H9 (cell line): ENCODE measurements around the gene SLC25A11. TPM values are rescaled to one million over a fixed set of nuclear protein-coding genes. Genes with fewer than 3 reads are reported as not detected.

Experiments
- DNase-seq: peaks from one replicate; pipeline ENCODE4 v3.0.0-alpha.2; 2017
- H2AFZ ChIP-seq: one replicate; pipeline ENCODE4 v1.6.1; 2013; ENCODE audit warnings: mild to moderate bottlenecking, low read length, control low read depth, moderate library complexity
- H2AK5ac ChIP-seq: 2 replicates; pipeline ENCODE4 v1.6.1; 2013; ENCODE audit warnings: low read length, control low read depth, mixed read lengths; ENCODE audit not compliant: insufficient read length
- H2BK120ac ChIP-seq: one replicate; pipeline ENCODE4 v1.6.1; 2013; ENCODE audit warnings: low read depth, mild to moderate bottlenecking, low read length, control low read depth, inconsistent platforms; ENCODE audit not compliant: poor library complexity, severe bottlenecking
- H2BK12ac ChIP-seq: 2 replicates; pipeline ENCODE4 v1.6.1; 2013; ENCODE audit warnings: low read length, control low read depth, mixed read lengths, low read depth; ENCODE audit not compliant: insufficient read length
- H2BK15ac ChIP-seq: 2 replicates; pipeline ENCODE4 v1.6.1; 2013; ENCODE audit warnings: low read depth, low read length, control low read depth
- H2BK20ac ChIP-seq: one replicate; pipeline ENCODE4 v1.6.1; 2013; ENCODE audit warnings: low read depth, mild to moderate bottlenecking, low read length, control low read depth, inconsistent platforms; ENCODE audit not compliant: poor library complexity, severe bottlenecking
- H2BK5ac ChIP-seq: 2 replicates; pipeline ENCODE4 v1.6.1; 2013; ENCODE audit warnings: low read length, control low read depth, mixed read lengths; ENCODE audit not compliant: insufficient read length
- H3K14ac ChIP-seq: 2 replicates; pipeline ENCODE4 v1.6.1; 2013; ENCODE audit warnings: low read length, control low read depth; ENCODE audit not compliant: insufficient read depth
- H3K18ac ChIP-seq: 2 replicates; pipeline ENCODE4 v1.6.1; 2013; ENCODE audit warnings: low read depth, mild to moderate bottlenecking, mixed read lengths, low read length, control low read depth; ENCODE audit not compliant: insufficient read length
- H3K23ac ChIP-seq: 2 replicates; pipeline ENCODE4 v1.6.1; 2013; ENCODE audit warnings: low read length, control low read depth, mixed read lengths, low read depth; ENCODE audit not compliant: insufficient read length
- H3K23me2 ChIP-seq: 2 replicates; pipeline ENCODE4 v1.6.1; 2013; ENCODE audit warnings: low read depth, mild to moderate bottlenecking, mixed read lengths, low read length, control low read depth; ENCODE audit not compliant: insufficient read length, poor library complexity, severe bottlenecking
- H3K27ac ChIP-seq: 2 replicates; pipeline ENCODE4 v1.5.1; 2013; ENCODE audit warnings: low read length, control low read depth, mixed read lengths, low read depth; ENCODE audit not compliant: insufficient read length
- H3K27me3 ChIP-seq: 2 replicates; pipeline ENCODE4 v1.6.1; 2013; ENCODE audit warnings: low read length, control low read depth, inconsistent platforms; ENCODE audit not compliant: insufficient read depth
- H3K4ac ChIP-seq: 2 replicates; pipeline ENCODE4 v1.6.1; 2013; ENCODE audit warnings: low read depth, mild to moderate bottlenecking, control low read depth, inconsistent platforms, low read length, moderate library complexity
- H3K4me1 ChIP-seq: 2 replicates; pipeline ENCODE4 v1.6.1; 2013; ENCODE audit warnings: low read length, control low read depth, inconsistent platforms; ENCODE audit not compliant: insufficient read depth
- H3K4me2 ChIP-seq: 2 replicates; pipeline ENCODE4 v1.6.1; 2013; ENCODE audit warnings: low read length, control low read depth, mixed read lengths; ENCODE audit not compliant: insufficient read length, insufficient read depth
- H3K56ac ChIP-seq: 2 replicates; pipeline ENCODE4 v1.6.1; 2013; ENCODE audit warnings: low read depth, mild to moderate bottlenecking, mixed read lengths, low read length, control low read depth; ENCODE audit not compliant: insufficient read length
- H3K79me1 ChIP-seq: 2 replicates; pipeline ENCODE4 v1.6.1; 2013; ENCODE audit warnings: low read depth, mild to moderate bottlenecking, moderate library complexity, low read length, control low read depth, inconsistent platforms; ENCODE audit not compliant: insufficient read depth, poor library complexity, severe bottlenecking
- H3K79me2 ChIP-seq: 2 replicates; pipeline ENCODE4 v1.6.1; 2013; ENCODE audit warnings: low read length, control low read depth, inconsistent platforms; ENCODE audit not compliant: insufficient read depth
- H3K9ac ChIP-seq: 2 replicates; pipeline ENCODE4 v1.6.1; 2013; ENCODE audit warnings: low read length, control low read depth, mixed read lengths; ENCODE audit not compliant: insufficient read length; ENCODE audit errors: extremely low read depth
- H3K9me3 ChIP-seq: one replicate; pipeline ENCODE4 v1.6.1; 2013; ENCODE audit warnings: low read depth, low read length, inconsistent platforms; ENCODE audit not compliant: control insufficient read depth
- H3T11ph ChIP-seq: one replicate; pipeline ENCODE4 v1.6.1; 2013; ENCODE audit warnings: mild to moderate bottlenecking, low read length, control low read depth, inconsistent platforms
- H4K20me1 ChIP-seq: one replicate; pipeline ENCODE4 v1.6.1; 2013; ENCODE audit not compliant: control insufficient read depth, insufficient read length, insufficient read depth
- H4K5ac ChIP-seq: 2 replicates; pipeline ENCODE4 v1.6.1; 2013; ENCODE audit warnings: low read depth, mild to moderate bottlenecking, mixed read lengths, low read length, control low read depth; ENCODE audit not compliant: insufficient read length
- H4K8ac ChIP-seq: replicated peaks from 2 replicates; pipeline ENCODE4 v1.6.1; 2013; ENCODE audit warnings: low read length, control low read depth, mixed read lengths, low read depth; ENCODE audit not compliant: insufficient read length
- H4K91ac ChIP-seq: 2 replicates; pipeline ENCODE4 v1.6.1; 2013; ENCODE audit warnings: low read depth, mild to moderate bottlenecking, moderate library complexity, mixed read lengths, low read length, control low read depth; ENCODE audit not compliant: insufficient read length
- H3K27ac Mint-ChIP-seq, 3 experiments: 2 replicates in 2 of 3; 3 replicates in 1 of 3; pipeline ENCODE4 v1.8.0; 2020 to 2021; ENCODE audit warnings: mixed read lengths in 3 of 3, mild to moderate bottlenecking in 1 of 3, moderate library complexity in 1 of 3
- H3K27me3 Mint-ChIP-seq: 2 replicates; pipeline ENCODE4 v1.8.0; 2021; ENCODE audit warnings: low read depth, mild to moderate bottlenecking, moderate library complexity, mixed read lengths
- H3K36me3 Mint-ChIP-seq, 3 experiments: 2 replicates in 2 of 3; 3 replicates in 1 of 3; pipeline ENCODE4 v1.8.0; 2020 to 2021; ENCODE audit warnings: low read depth in 3 of 3, mixed read lengths in 3 of 3; ENCODE audit not compliant: insufficient read depth in 1 of 3
- H3K4me1 Mint-ChIP-seq, 2 experiments: 2 replicates each; pipeline ENCODE4 v1.8.0; 2020; ENCODE audit warnings: mixed read lengths in 2 of 2
- H3K4me3 Mint-ChIP-seq, 2 experiments: 2 replicates in 1 of 2; 3 replicates in 1 of 2; pipeline ENCODE4 v1.8.0; 2020 to 2021; ENCODE audit warnings: mild to moderate bottlenecking in 2 of 2, mixed read lengths in 2 of 2, moderate library complexity in 1 of 2
- H3K9me3 Mint-ChIP-seq, 2 experiments: 2 replicates in 1 of 2; 3 replicates in 1 of 2; pipeline ENCODE4 v1.8.0; 2020; ENCODE audit warnings: mild to moderate bottlenecking in 2 of 2, mixed read lengths in 2 of 2, moderate library complexity in 1 of 2
- WGBS: extraction: QIAGEN DNeasy Blood & Tissue Kit; methylation state at CpG from one replicate; pipeline ENCODE4 v1.1.7; 2013; ENCODE audit warnings: missing lambda C conversion rate, low lambda C conversion rate, mixed read lengths; ENCODE audit not compliant: insufficient read length; ENCODE audit errors: extremely low coverage; 5-methylcytosine and 5-hydroxymethylcytosine counted together
- total RNA-seq: library from RNA; stranded (reverse); gene quantifications from 2 replicates; pipeline ENCODE4 v1.2.1, GENCODE V29; 2021
- TF ChIP-seq, protein P1 (sequence below): fragments of 200-600 bp; sonication (generic); conservative IDR thresholded peaks from 3 replicates; pipeline ENCODE4 v1.8.0; 2021; ENCODE audit warnings: antibody characterized with exemption, mild to moderate bottlenecking

Gene SLC25A11
- total RNA-seq, 1 experiment from 2014 or later = 74.9 TPM

DNA sequence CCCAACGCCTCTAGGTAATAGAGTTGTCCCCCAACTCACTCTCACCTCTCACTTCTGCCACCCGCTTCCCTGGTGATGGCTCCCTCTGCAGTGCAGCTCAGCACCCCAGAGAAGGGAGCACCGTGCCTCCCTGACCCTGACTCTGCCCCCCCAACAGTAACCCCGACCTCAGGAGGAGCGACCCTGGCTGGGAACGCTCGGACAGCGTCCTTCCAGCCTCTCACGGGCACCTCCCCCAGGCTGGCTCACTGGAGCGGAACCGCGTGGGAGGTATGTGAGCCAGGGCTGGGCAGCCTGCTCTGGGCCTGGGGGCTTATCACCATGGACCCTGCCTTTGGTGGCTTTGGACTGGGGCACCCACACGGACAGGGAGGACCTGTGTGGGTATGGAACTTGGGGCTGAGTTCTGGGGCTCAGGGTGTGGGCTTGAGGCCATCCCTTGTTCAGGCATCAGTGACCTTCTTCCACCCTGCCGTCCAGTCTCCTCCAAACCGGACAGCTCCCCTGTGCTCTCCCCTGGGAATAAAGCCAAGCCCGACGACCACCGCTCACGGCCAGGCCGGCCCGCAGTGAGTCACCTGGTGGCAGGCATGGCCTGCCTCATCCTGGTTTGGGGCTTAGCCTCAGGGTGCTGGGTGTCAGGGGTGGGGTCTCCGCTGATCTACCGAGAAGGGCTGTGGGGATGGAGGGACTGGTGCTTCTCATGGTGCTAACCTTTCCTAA is 47.2 kb downstream of the SLC25A11 start:
- no peak overlapping the region for H4K5ac ChIP-seq
- H2BK120ac ChIP-seq = no peak overlapping the region
- no peak overlapping the region for H3K9ac ChIP-seq
- no peak overlapping the region for H4K91ac ChIP-seq
- no peaks in the 10 kb centered on the region for H3K4me1 ChIP-seq
- no peaks in the 10 kb centered on the region for H3K23me2 ChIP-seq
- no peaks in the 10 kb centered on the region for H3K79me1 ChIP-seq
- Mint-ChIP-seq H3K4me3 (no peak overlapping the region), H3K36me3 (peaks cover 8 to 61% (median 53%) of the 10 kb centered on the region in 3 experiments; a peak in 6 of 7 replicates), H3K9me3 (no peaks in the 10 kb centered on the region), H3K27ac (no peak overlapping the region), H3K4me1 (peaks cover 0 to 14% of the 10 kb centered on the region in 2 experiments; a peak in 2 of 4 replicates), H3K27me3 (no peaks in the 10 kb centered on the region)
- H3K18ac ChIP-seq = no peak overlapping the region
- H3K79me2 ChIP-seq = no peaks in the 10 kb centered on the region
- H3K9me3 ChIP-seq = no peaks in the 10 kb centered on the region
- H2BK15ac ChIP-seq = no peak overlapping the region
- no peak overlapping the region for H3K4ac ChIP-seq
- no peak overlapping the region for H2BK5ac ChIP-seq
- no CpG with 5 or more reads among the region's 23 CpGs for WGBS
- TF ChIP-seq, protein P1, sequence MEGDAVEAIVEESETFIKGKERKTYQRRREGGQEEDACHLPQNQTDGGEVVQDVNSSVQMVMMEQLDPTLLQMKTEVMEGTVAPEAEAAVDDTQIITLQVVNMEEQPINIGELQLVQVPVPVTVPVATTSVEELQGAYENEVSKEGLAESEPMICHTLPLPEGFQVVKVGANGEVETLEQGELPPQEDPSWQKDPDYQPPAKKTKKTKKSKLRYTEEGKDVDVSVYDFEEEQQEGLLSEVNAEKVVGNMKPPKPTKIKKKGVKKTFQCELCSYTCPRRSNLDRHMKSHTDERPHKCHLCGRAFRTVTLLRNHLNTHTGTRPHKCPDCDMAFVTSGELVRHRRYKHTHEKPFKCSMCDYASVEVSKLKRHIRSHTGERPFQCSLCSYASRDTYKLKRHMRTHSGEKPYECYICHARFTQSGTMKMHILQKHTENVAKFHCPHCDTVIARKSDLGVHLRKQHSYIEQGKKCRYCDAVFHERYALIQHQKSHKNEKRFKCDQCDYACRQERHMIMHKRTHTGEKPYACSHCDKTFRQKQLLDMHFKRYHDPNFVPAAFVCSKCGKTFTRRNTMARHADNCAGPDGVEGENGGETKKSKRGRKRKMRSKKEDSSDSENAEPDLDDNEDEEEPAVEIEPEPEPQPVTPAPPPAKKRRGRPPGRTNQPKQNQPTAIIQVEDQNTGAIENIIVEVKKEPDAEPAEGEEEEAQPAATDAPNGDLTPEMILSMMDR = no peak
- no peak overlapping the region for H2AK5ac ChIP-seq
- H3K14ac ChIP-seq = no peak overlapping the region; the same call in 1 of the 2 replicates
- no peak overlapping the region for H2AFZ ChIP-seq
- H3K27ac ChIP-seq = no peak overlapping the region
- no peak overlapping the region for H3K23ac ChIP-seq
- H3K27me3 ChIP-seq = no peaks in the 10 kb centered on the region
- no peak overlapping the region for H4K8ac ChIP-seq
- H4K20me1 ChIP-seq = no peaks in the 10 kb centered on the region
- DNase-seq = no peak
- H3T11ph ChIP-seq = no peak overlapping the region
- no peak overlapping the region for H2BK20ac ChIP-seq
- no peak overlapping the region for H3K4me2 ChIP-seq
- no peak overlapping the region for H3K56ac ChIP-seq
- H2BK12ac ChIP-seq = no peak overlapping the region
